A549 (cell line): ENCODE results near the gene ARHGEF37. TPM values are rescaled to one million over a fixed set of nuclear protein-coding genes. Genes with fewer than 3 reads are reported as not detected.

Source experiments
- ATAC-seq, 2 experiments: fragments of 200-7000 bp in 1 of 2; fragments of >200 bp in 1 of 2; cut with Nextera tagmentation in 1 of 2; cut with Tn5 transposase in 1 of 2; 3 replicates each; pipeline versions ENCODE4 v1.8.0 to v1.9.1; 2018 to 2020; ENCODE audit warnings: mild to moderate bottlenecking in 1 of 2, moderate library complexity in 1 of 2
- CTCF ChIA-PET: fragments of 300-600 bp; sonication (Branson Sonifier 250); formaldehyde crosslinking; extraction: SDS; loops from one replicate; lab custom pipeline; 2021; ENCODE audit warnings: antibody characterized with exemption, inconsistent platforms; lab: Yijun Ruan, JAX
- POLR2A ChIA-PET: fragments of 350-600 bp; formaldehyde crosslinking; extraction: SDS; loops from one replicate; lab custom pipeline; 2021; ENCODE audit warnings: antibody characterized with exemption, inconsistent platforms; lab: Yijun Ruan, JAX
- DNase-seq, 2 experiments: peaks; one replicate each; pipeline versions ENCODE4 v3.0.0 to v3.0.0-alpha.2; 2011 to 2016; ENCODE audit warnings: low read depth in 1 of 2, low spot score in 1 of 2
- FAIRE-seq: peaks from 2 replicates; lab custom pipeline; 2011; peaks lifted over from hg19 to GRCh38; lab: Jason Lieb, UNC
- H3K27ac ChIP-seq, 2 experiments: fragments of >200 bp; sonication (Bioruptor Twin); formaldehyde crosslinking; 3 replicates each; pipeline ENCODE4 v1.5.1; 2016 to 2017
- H3K4me1 ChIP-seq: fragments of >200 bp; sonication (Bioruptor Twin); formaldehyde crosslinking; 3 replicates; pipeline ENCODE4 v1.6.1; 2016
- H3K4me2 ChIP-seq: fragments of >200 bp; sonication (Bioruptor Twin); formaldehyde crosslinking; 3 replicates; pipeline ENCODE4 v1.6.1; 2016
- H3K4me3 ChIP-seq: fragments of >200 bp; sonication (Bioruptor Twin); formaldehyde crosslinking; 3 replicates; pipeline ENCODE4 v1.5.1; 2016
- H3K9me3 ChIP-seq: fragments of >200 bp; sonication (Bioruptor Twin); formaldehyde crosslinking; 3 replicates; pipeline ENCODE4 v1.6.1; 2016
- BHLHE40 ChIP-seq: IDR thresholded peaks from 2 replicates; pipeline ENCODE4 v1.6.1; 2012; ENCODE audit warnings: low read depth, low read length, inconsistent platforms
- CEBPB ChIP-seq, 2 experiments: fragments of >200 bp in 1 of 2; sonication (Bioruptor Twin) in 1 of 2; formaldehyde crosslinking in 1 of 2; IDR thresholded peaks; 2 replicates each; pipeline ENCODE4 v1.6.1; 2012 to 2016
- EHMT2 ChIP-seq: fragments of 200-600 bp; sonication (generic); IDR thresholded peaks from 2 replicates; pipeline ENCODE4 v1.6.1; 2016; ENCODE audit warnings: antibody characterized with exemption, low read depth, mild to moderate bottlenecking, moderate library complexity
- EP300 ChIP-seq, 2 experiments: fragments of >200 bp; sonication (Bioruptor Twin); formaldehyde crosslinking; IDR thresholded peaks; 2 replicates in 1 of 2; 3 replicates in 1 of 2; pipeline ENCODE4 v1.6.1; 2016 to 2017
- FOSL2 ChIP-seq, 2 experiments: fragments of 450-650 bp in 1 of 2; fragments of >200 bp in 1 of 2; sonication (Bioruptor Twin) in 1 of 2; formaldehyde crosslinking; IDR thresholded peaks; 2 replicates each; pipeline versions ENCODE4 v1.5.0 to v1.6.1; 2016 to 2020; ENCODE audit warnings: mild to moderate bottlenecking in 1 of 2, moderate library complexity in 1 of 2
- GATA3 ChIP-seq: IDR thresholded peaks from 2 replicates; pipeline ENCODE4 v1.6.1; 2012; ENCODE audit warnings: borderline replicate concordance
- HEYL ChIP-seq: fragments of 250-450 bp; sonication (Bioruptor Pico); IDR thresholded peaks from 2 replicates; pipeline ENCODE4 v1.8.0; 2021; ENCODE audit warnings: mild to moderate bottlenecking, moderate library complexity
- HMGXB4 ChIP-seq: fragments of 250-450 bp; sonication (Bioruptor Pico); IDR thresholded peaks from 2 replicates; pipeline ENCODE4 v1.5.0; 2021; ENCODE audit warnings: mild to moderate bottlenecking, moderate library complexity, borderline replicate concordance
- HOXB13 ChIP-seq: fragments of 250-450 bp; sonication (Bioruptor Pico); IDR thresholded peaks from 2 replicates; pipeline ENCODE4 v1.5.0; 2020; ENCODE audit warnings: low read depth, mild to moderate bottlenecking, moderate library complexity
- JUN ChIP-seq, 2 experiments: fragments of >200 bp; sonication (Bioruptor Twin); formaldehyde crosslinking; IDR thresholded peaks; 2 replicates in 1 of 2; 3 replicates in 1 of 2; pipeline ENCODE4 v1.6.1; 2016 to 2017
- JUNB ChIP-seq: fragments of >200 bp; sonication (Bioruptor Twin); formaldehyde crosslinking; IDR thresholded peaks from 2 replicates; pipeline ENCODE4 v1.6.1; 2016
- MAFK ChIP-seq: fragments of 450-650 bp; IDR thresholded peaks from 2 replicates; pipeline ENCODE4 v1.6.1; 2014; ENCODE audit not compliant: partially characterized antibody
- MAZ ChIP-seq: fragments of 150-350 bp; IDR thresholded peaks from 2 replicates; pipeline ENCODE4 v1.6.1; 2014; ENCODE audit warnings: antibody characterized with exemption, low read depth, low read length, borderline replicate concordance
- MYC ChIP-seq: IDR thresholded peaks from 2 replicates; pipeline ENCODE4 v1.6.1; 2012; ENCODE audit warnings: mild to moderate bottlenecking, inconsistent platforms, low read length, improper control_type of control experiment, borderline replicate concordance
- POLR2A ChIP-seq: IDR thresholded peaks from 2 replicates; pipeline ENCODE4 v1.6.1; 2012; ENCODE audit warnings: mild to moderate bottlenecking, low read length
- RAD21 ChIP-seq, 2 experiments: fragments of >200 bp in 1 of 2; sonication (Bioruptor Twin) in 1 of 2; formaldehyde crosslinking in 1 of 2; IDR thresholded peaks in 1 of 2; conservative IDR thresholded peaks in 1 of 2; 2 replicates in 1 of 2; 3 replicates in 1 of 2; pipeline ENCODE4 v1.6.1; 2012 to 2018; ENCODE audit warnings: inconsistent platforms in 1 of 2
- RCOR1 ChIP-seq: fragments of 150-350 bp; IDR thresholded peaks from 2 replicates; pipeline ENCODE4 v1.6.1; 2014; ENCODE audit warnings: antibody characterized with exemption, low read length, low read depth
- SREBF2 ChIP-seq: fragments of 450-650 bp; IDR thresholded peaks from 2 replicates; pipeline ENCODE4 v1.6.1; 2014; ENCODE audit warnings: mild to moderate bottlenecking, moderate library complexity
- ZFP36 ChIP-seq: fragments of 450-650 bp; IDR thresholded peaks from 2 replicates; pipeline ENCODE4 v1.6.1; 2014; ENCODE audit warnings: borderline replicate concordance; ENCODE audit not compliant: partially characterized antibody
- ZSCAN20 ChIP-seq: fragments of 250-450 bp; sonication (Bioruptor Pico); IDR thresholded peaks from 2 replicates; pipeline ENCODE4 v1.8.0; 2022; ENCODE audit warnings: mild to moderate bottlenecking, moderate library complexity
- WGBS: methylation state at CpG from one replicate; pipeline ENCODE4 v1.1.6; 2017; ENCODE audit errors: missing lambda C conversion rate; 5-methylcytosine and 5-hydroxymethylcytosine counted together
- polyA plus RNA-seq, 4 experiments: library from polyadenylated mRNA; depleted of rRNA in 3 of 4; stranded (reverse); fragments of >200 nt; fragmentation: RNase III in 1 of 4; extraction: RNeasy Plus Mini Kit Qiagen cat#74134 plus additional on column Dnase treatment in 1 of 4; gene quantifications; 2 replicates in 3 of 4; 3 replicates in 1 of 4; pipeline ENCODE4 v1.2.3, GENCODE V29; 2011 to 2017
- TF ChIP-seq, protein P1 (sequence below): IDR thresholded peaks from 2 replicates; pipeline ENCODE4 v1.6.1; 2012
- TF ChIP-seq, protein P2 (sequence below): IDR thresholded peaks from 2 replicates; pipeline ENCODE4 v1.6.1; 2012; ENCODE audit warnings: low read depth, borderline replicate concordance
- TF ChIP-seq, protein P3 (sequence below): IDR thresholded peaks from 2 replicates; pipeline ENCODE4 v1.6.1; 2012
- TF ChIP-seq, protein P4 (sequence below): fragments of 250-450 bp; sonication (Bioruptor Pico); IDR thresholded peaks from 2 replicates; pipeline ENCODE4 v1.5.0; 2020; ENCODE audit warnings: low read depth, mild to moderate bottlenecking, moderate library complexity

The ARHGEF37 gene
- polyA plus RNA-seq, 2 of the 4 experiments (the other 2 are of a cell fraction) = 1.2 to 1.5 TPM

DNA sequence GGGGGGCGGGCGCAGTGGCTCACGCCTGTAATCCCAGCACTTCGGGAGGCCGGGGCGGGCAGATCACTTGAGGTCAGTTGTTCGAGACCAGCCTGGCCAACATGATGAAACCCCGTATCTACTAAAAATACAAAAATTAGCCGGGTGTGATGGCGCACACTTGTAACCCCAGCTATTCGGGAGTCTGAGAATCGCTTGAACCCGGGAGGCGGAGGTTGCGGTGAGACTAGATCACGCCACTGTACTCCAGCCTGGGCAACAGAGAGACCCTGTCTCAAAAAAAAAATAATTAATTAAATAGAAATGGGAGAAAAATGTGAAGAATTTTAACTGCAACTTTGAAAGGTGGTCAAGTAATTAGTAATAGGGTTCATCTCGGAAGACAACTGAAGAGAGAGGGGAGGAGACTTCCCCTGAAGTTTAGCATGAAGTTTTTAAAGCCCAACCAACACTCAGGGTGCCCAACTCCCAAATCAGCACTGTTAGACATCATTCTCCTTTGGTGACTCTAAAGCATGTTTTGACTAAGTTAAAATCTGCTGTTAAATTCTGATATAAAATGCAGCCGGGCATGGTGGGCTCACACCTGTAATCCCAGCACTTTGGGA lies 28.6 kb upstream of the ARHGEF37 start:
- Histone ChIP-seq H3K4me3 (peak overlapping the region; percentile 85; the same call in 1 of the 3 replicates), H3K4me2 (peak overlapping the region; percentile 85), H3K9me3 (no peaks in the 10 kb centered on the region)
- FAIRE-seq = no peak
- POLR2A ChIA-PET = interaction anchor here (1.1 to 5.5 kb wide), 4 partner anchors 9 to 107 kb away, joined by 7 to 65 read pairs (median 18); no protein-coding TSS in a partner anchor
- no peak for ATAC-seq
- TF ChIP-seq MYC = no peak
- TF ChIP-seq EHMT2 = no peak
- TF ChIP-seq JUN (IDR thresholded peaks at IDR 0.05) = no peak
- no peak for TF ChIP-seq SREBF2
- TF ChIP-seq MAZ = no peak
- no peak for TF ChIP-seq ZFP36
- no peak for TF ChIP-seq CEBPB (IDR thresholded peaks at IDR 0.05)
- TF ChIP-seq HMGXB4 (CRISPR knock-in tag) = no peak
- TF ChIP-seq, protein P1, sequence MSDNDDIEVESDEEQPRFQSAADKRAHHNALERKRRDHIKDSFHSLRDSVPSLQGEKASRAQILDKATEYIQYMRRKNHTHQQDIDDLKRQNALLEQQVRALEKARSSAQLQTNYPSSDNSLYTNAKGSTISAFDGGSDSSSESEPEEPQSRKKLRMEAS = no peak
- TF ChIP-seq EP300 (IDR thresholded peaks at IDR 0.05) = no peak
- TF ChIP-seq, protein P2, sequence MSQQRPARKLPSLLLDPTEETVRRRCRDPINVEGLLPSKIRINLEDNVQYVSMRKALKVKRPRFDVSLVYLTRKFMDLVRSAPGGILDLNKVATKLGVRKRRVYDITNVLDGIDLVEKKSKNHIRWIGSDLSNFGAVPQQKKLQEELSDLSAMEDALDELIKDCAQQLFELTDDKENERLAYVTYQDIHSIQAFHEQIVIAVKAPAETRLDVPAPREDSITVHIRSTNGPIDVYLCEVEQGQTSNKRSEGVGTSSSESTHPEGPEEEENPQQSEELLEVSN = no peak
- no peak for TF ChIP-seq GATA3
- no peak for TF ChIP-seq HEYL (CRISPR knock-in tag)
- TF ChIP-seq POLR2A = no peak
- TF ChIP-seq, all 56 proteins: peak for 0
- Histone ChIP-seq H3K27ac (peak overlapping the region in 1 of 2 experiments; percentile 65; a peak in 4 of 6 replicates), H3K4me1 (peaks cover 19% of the 10 kb centered on the region)
- 85% methylated on average over 18 of the region's 18 CpGs for WGBS
- DNase-seq = no peak
- CTCF ChIA-PET = interaction anchor here (0.7 to 16.2 kb wide), 18 partner anchors 9 to 235 kb away, joined by 3 to 209 read pairs (median 5); partner anchors contain the start of gene GRPEL2

- TF ChIP-seq EP300 (IDR thresholded peaks at IDR 0.05) (no peak), CEBPB (IDR thresholded peaks at IDR 0.05) (peak in 1 of 2 experiments; percentile 44; a peak in 3 of 4 replicates)
- POLR2A ChIA-PET = interaction anchor here (4.7 kb wide), 1 partner anchor 9 kb away, joined by 65 read pairs; the partner anchor contains the start of gene CSNK1A1
- H3K4me1 ChIP-seq = peaks cover 39% of the 10 kb centered on the region
- H3K4me2 ChIP-seq = no peak overlapping the region
- DNase-seq (no peak), FAIRE-seq (no peak), ATAC-seq (no peak)
- CTCF ChIA-PET = interaction anchor here (0.6 to 16.2 kb wide), 5 partner anchors 8 to 192 kb away, joined by 3 to 209 read pairs (median 29); partner anchors contain the start of gene CSNK1A1
- WGBS = 73% methylated on average over 2 of the region's 2 CpGs
- H3K9me3 ChIP-seq = no peaks in the 10 kb centered on the region
- no peak overlapping the region for H3K4me3 ChIP-seq
- H3K27ac ChIP-seq = peak overlapping the region; percentile 8 to 21; a peak in 2 of 6 replicates
Observed at GRCh38 chr5:149559706-149560105, 21.6 kb upstream of the ARHGEF37 start.

GRCh38 chr5:149561848-149562247 lies 19.4 kb upstream of the ARHGEF37 start:
- ATAC-seq = peak; percentile 81 to 83
- WGBS = 19% methylated on average over 2 of the region's 2 CpGs
- peak; percentile 68 for FAIRE-seq
- Histone ChIP-seq H3K4me2 (peak overlapping the region; percentile 87), H3K4me1 (peaks cover 39% of the 10 kb centered on the region), H3K27ac (peak overlapping the region; percentile 90 to 91), H3K9me3 (no peaks in the 10 kb centered on the region), H3K4me3 (peak overlapping the region; percentile 7; the same call in 2 of the 3 replicates)
- ChIA-PET CTCF (interaction anchor here (0.8 to 16.2 kb wide), 15 partner anchors 10 to 828 kb away, joined by 3 to 209 read pairs (median 6); partner anchors contain the start of gene CSNK1A1), POLR2A (interaction anchor here (0.6 to 4.7 kb wide), 8 partner anchors 11 to 241 kb away, joined by 3 to 65 read pairs (median 4); partner anchors contain the start of genes CSNK1A1 and GRPEL2)
- peak; percentile 75 to 88 for DNase-seq
- TF ChIP-seq RAD21 (conservative IDR thresholded peaks at IDR 0.05 in 1 of 2, IDR thresholded peaks at IDR 0.05 in 1 of 2) (peak in 1 of 2 experiments; percentile 12; a peak in 1 of 5 replicates), EP300 (IDR thresholded peaks at IDR 0.05) (no peak), JUN (IDR thresholded peaks at IDR 0.05) (peak; percentile 38 to 57; a peak in 3 of 5 replicates), RCOR1 (no peak), CEBPB (IDR thresholded peaks at IDR 0.05) (peak in 1 of 2 experiments; percentile 31; a peak in 1 of 4 replicates), ZSCAN20 (no peak), BHLHE40 (0 out of 2 replicates have a peak, but pooled peaks have one; percentile 12), FOSL2 (IDR thresholded peaks at IDR 0.05) (peak; percentile 94), FOSL2 (CRISPR knock-in tag; IDR thresholded peaks at IDR 0.05) (peak; percentile 97), MAFK (peak; percentile 34), MAZ (no peak), POLR2A (no peak), HOXB13 (CRISPR knock-in tag) (no peak), JUNB (peak; percentile 89), GATA3 (peak; percentile 67; the same call in 1 of the 2 replicates)
- TF ChIP-seq, protein P3, sequence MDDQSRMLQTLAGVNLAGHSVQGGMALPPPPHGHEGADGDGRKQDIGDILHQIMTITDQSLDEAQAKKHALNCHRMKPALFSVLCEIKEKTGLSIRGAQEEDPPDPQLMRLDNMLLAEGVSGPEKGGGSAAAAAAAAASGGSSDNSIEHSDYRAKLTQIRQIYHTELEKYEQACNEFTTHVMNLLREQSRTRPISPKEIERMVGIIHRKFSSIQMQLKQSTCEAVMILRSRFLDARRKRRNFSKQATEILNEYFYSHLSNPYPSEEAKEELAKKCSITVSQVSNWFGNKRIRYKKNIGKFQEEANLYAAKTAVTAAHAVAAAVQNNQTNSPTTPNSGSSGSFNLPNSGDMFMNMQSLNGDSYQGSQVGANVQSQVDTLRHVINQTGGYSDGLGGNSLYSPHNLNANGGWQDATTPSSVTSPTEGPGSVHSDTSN = 0 out of 2 replicates have a peak, but pooled peaks have one; percentile 33
- TF ChIP-seq, protein P4, sequence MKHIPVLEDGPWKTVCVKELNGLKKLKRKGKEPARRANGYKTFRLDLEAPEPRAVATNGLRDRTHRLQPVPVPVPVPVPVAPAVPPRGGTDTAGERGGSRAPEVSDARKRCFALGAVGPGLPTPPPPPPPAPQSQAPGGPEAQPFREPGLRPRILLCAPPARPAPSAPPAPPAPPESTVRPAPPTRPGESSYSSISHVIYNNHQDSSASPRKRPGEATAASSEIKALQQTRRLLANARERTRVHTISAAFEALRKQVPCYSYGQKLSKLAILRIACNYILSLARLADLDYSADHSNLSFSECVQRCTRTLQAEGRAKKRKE = no peak
- TF ChIP-seq, protein P1 = peak; percentile 53
